MM.1S (cell line): ENCODE measurements around the gene EDEM3.

ENCODE experiments used
- DNase-seq: peaks from one replicate; pipeline ENCODE4 v3.0.0-alpha.2; 2015
- H2AFZ ChIP-seq: fragments of 300-600 bp; sonication (generic); 2 replicates; pipeline ENCODE4 v1.6.0; 2016; ENCODE audit warnings: antibody characterized with exemption, low read length
- H3F3A ChIP-seq: fragments of 300-600 bp; sonication (generic); 2 replicates; pipeline ENCODE4 v1.6.1; 2016; ENCODE audit warnings: mild to moderate bottlenecking, antibody characterized with exemption, low read length, moderate library complexity, mixed read lengths; ENCODE audit not compliant: insufficient read depth
- H3K27ac ChIP-seq: fragments of 300-600 bp; sonication (generic); 2 replicates; pipeline ENCODE4 v1.5.1; 2016; ENCODE audit warnings: mild to moderate bottlenecking, low read length
- H3K27me3 ChIP-seq: fragments of 300-600 bp; sonication (generic); replicated peaks from 2 replicates; pipeline ENCODE4 v1.6.0; 2016; ENCODE audit warnings: low read length; ENCODE audit not compliant: insufficient read depth
- H3K36me3 ChIP-seq: fragments of 300-600 bp; sonication (generic); replicated peaks from 2 replicates; pipeline ENCODE4 v1.6.1; 2016; ENCODE audit warnings: mild to moderate bottlenecking, low read length, mixed read lengths; ENCODE audit not compliant: insufficient read depth
- H3K4me1 ChIP-seq: fragments of 300-600 bp; sonication (generic); 2 replicates; pipeline ENCODE4 v1.6.1; 2016; ENCODE audit warnings: low read length, mixed read lengths
- H3K4me2 ChIP-seq: fragments of 300-600 bp; sonication (generic); 2 replicates; pipeline ENCODE4 v1.6.0; 2016; ENCODE audit warnings: low read depth, low read length
- H3K4me3 ChIP-seq: fragments of 300-600 bp; sonication (generic); 2 replicates; pipeline ENCODE4 v1.5.1; 2016; ENCODE audit warnings: low read length, mixed read lengths
- H3K79me2 ChIP-seq: fragments of 300-600 bp; sonication (generic); 2 replicates; pipeline ENCODE4 v1.6.1; 2016; ENCODE audit warnings: mixed run types, low read length, mixed read lengths
- H3K9ac ChIP-seq: fragments of 300-600 bp; sonication (generic); 2 replicates; pipeline ENCODE4 v1.6.1; 2016; ENCODE audit warnings: low read length, mixed read lengths
- H3K9me2 ChIP-seq: fragments of 300-600 bp; sonication (generic); replicated peaks from 2 replicates; pipeline ENCODE4 v1.6.1; 2016; ENCODE audit warnings: mild to moderate bottlenecking, low read length, mixed read lengths; ENCODE audit not compliant: insufficient read depth
- H3K9me3 ChIP-seq: fragments of 300-600 bp; sonication (generic); replicated peaks from 2 replicates; pipeline ENCODE4 v1.6.1; 2016; ENCODE audit warnings: mild to moderate bottlenecking, low read length, mixed read lengths; ENCODE audit not compliant: insufficient read depth
- H4K20me1 ChIP-seq: fragments of 300-600 bp; sonication (generic); 2 replicates; pipeline ENCODE4 v1.6.1; 2016; ENCODE audit warnings: mild to moderate bottlenecking, low read length, moderate library complexity, mixed read lengths; ENCODE audit not compliant: insufficient read depth
- EZH2 ChIP-seq: fragments of 300-600 bp; sonication (generic); optimal IDR thresholded peaks from 2 replicates; pipeline ENCODE3; 2017; ENCODE audit warnings: low read depth, mild to moderate bottlenecking, antibody characterized with exemption, low read length, mixed read lengths
- EZH2phosphoT487 ChIP-seq: fragments of 300-600 bp; sonication (generic); IDR thresholded peaks from 2 replicates; pipeline ENCODE4 v1.6.1; 2018; ENCODE audit warnings: antibody characterized with exemption, low read length
- TF ChIP-seq, protein P1 (sequence below): fragments of 300-600 bp; sonication (generic); IDR thresholded peaks from 2 replicates; pipeline ENCODE4 v1.5.1; 2016; ENCODE audit warnings: antibody characterized with exemption, low read length, mixed read lengths

EDEM3 gene

DNA sequence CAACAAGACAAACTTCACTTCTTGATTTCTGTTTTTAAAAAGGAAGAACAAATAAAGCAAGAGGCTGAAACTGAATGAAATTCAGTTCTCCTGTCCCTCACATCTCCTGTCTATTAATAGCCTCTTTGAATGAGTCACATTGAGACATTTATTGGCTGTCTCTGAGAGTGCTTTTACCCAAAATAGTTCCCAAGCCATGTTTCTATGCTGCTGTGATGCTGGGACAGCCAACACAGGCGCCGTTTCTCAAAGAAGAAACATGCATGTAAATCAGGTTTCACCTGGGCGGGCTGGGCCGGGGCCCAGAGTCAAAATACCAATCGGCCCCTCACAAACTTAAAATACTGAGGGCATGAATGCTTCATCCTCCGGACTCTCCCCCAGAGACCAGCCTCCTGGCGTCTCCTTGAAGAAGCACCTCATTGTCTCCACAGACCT lies 105.2 kb downstream of the EDEM3 start:
- Histone ChIP-seq H3K9me2 (no peaks in the 10 kb centered on the region), H3K4me1 (peaks cover 38% of the 10 kb centered on the region), H3K4me3 (peak overlapping the region; percentile 38), H3K27me3 (no peaks in the 10 kb centered on the region), H3K36me3 (no peaks in the 10 kb centered on the region), H3K9me3 (no peaks in the 10 kb centered on the region), H2AFZ (peak overlapping the region; percentile 68), H3K79me2 (no peaks in the 10 kb centered on the region), H3K9ac (peak overlapping the region; percentile 47; the same call in 1 of the 2 replicates), H3K4me2 (peak overlapping the region; percentile 86), H4K20me1 (no peaks in the 10 kb centered on the region), H3K27ac (peak overlapping the region; percentile 85), H3F3A (peaks cover 23% of the 10 kb centered on the region)
- TF ChIP-seq, protein P1, sequence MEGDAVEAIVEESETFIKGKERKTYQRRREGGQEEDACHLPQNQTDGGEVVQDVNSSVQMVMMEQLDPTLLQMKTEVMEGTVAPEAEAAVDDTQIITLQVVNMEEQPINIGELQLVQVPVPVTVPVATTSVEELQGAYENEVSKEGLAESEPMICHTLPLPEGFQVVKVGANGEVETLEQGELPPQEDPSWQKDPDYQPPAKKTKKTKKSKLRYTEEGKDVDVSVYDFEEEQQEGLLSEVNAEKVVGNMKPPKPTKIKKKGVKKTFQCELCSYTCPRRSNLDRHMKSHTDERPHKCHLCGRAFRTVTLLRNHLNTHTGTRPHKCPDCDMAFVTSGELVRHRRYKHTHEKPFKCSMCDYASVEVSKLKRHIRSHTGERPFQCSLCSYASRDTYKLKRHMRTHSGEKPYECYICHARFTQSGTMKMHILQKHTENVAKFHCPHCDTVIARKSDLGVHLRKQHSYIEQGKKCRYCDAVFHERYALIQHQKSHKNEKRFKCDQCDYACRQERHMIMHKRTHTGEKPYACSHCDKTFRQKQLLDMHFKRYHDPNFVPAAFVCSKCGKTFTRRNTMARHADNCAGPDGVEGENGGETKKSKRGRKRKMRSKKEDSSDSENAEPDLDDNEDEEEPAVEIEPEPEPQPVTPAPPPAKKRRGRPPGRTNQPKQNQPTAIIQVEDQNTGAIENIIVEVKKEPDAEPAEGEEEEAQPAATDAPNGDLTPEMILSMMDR = 0 out of 2 replicates have a peak, but pooled peaks have one; percentile 10
- TF ChIP-seq EZH2phosphoT487 (no peak), EZH2 (no peak)
- peak; percentile 84 for DNase-seq

DNA sequence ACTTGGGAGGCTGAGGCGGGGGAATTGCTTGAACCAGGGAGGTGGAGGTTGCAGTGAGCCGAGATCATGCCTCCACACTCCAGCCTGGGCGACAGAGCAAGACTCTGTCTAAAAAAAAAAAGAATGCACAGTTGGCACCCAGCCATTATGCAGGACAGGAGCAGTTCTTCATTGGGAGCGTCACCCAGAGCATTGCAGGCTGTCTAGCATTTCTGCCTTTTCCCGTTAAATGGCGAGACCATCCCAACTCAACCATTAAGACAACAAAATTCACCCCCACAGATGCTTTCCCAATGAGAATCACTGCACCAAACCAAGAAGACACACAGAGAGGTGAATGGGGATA lies 105.8 kb downstream of the EDEM3 start:
- DNase-seq = no peak
- no peaks in the 10 kb centered on the region for H3K27me3 ChIP-seq
- H3K9ac ChIP-seq = peak overlapping the region; percentile 47; the same call in 1 of the 2 replicates
- no peaks in the 10 kb centered on the region for H3K79me2 ChIP-seq
- TF ChIP-seq, protein P1 = no peak
- TF ChIP-seq EZH2phosphoT487 (no peak), EZH2 (no peak)
- H3K9me2 ChIP-seq = no peaks in the 10 kb centered on the region
- H3K4me2 ChIP-seq = peak overlapping the region; percentile 86
- no peaks in the 10 kb centered on the region for H3K36me3 ChIP-seq
- H3K4me3 ChIP-seq = peak overlapping the region; percentile 38
- peaks cover 38% of the 10 kb centered on the region for H3K4me1 ChIP-seq
- H3K9me3 ChIP-seq = no peaks in the 10 kb centered on the region
- peaks cover 23% of the 10 kb centered on the region for H3F3A ChIP-seq
- H2AFZ ChIP-seq = peak overlapping the region; percentile 68
- H3K27ac ChIP-seq = peak overlapping the region; percentile 85
- H4K20me1 ChIP-seq = no peaks in the 10 kb centered on the region

DNA sequence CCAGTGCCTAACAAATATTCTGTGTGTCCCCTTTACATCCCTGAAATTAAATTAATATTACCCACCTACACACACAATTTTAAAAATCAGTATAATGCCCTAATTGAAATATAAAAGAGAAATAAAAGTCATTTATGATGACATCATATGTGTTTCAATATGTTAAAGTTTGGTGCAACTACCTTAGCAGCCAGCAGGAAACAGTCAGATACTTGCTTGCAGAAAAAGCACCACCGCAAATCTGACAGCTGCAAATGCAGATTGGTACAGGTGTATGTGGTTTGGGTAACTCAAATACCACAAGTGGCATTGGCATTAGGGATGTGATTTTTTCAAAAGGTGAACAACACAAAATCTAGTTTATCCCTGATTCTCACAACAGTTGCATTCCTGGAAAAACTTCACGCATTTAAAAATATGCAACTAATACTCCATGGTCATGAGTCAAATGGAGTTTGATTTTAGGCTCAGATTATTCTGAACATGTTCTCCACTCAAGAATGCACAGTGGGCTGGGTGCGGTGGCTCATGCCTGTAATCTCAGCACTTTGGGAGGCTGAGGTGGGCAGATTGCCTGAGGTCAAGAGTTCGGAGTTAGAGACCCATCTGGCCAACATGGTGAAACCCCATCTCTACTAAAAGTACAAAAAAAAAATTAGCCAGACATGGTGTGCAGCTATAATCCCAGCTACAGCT lies 106.3 kb downstream of the EDEM3 start:
- no peaks in the 10 kb centered on the region for H3K79me2 ChIP-seq
- H4K20me1 ChIP-seq = no peaks in the 10 kb centered on the region
- no peaks in the 10 kb centered on the region for H3K36me3 ChIP-seq
- H3K4me1 ChIP-seq = peaks cover 38% of the 10 kb centered on the region
- H3K9ac ChIP-seq = no peak overlapping the region; the same call in 1 of the 2 replicates
- TF ChIP-seq, protein P1 = peak; percentile 36
- no peak for TF ChIP-seq EZH2phosphoT487
- no peak for TF ChIP-seq EZH2
- peak overlapping the region; percentile 86 for H3K4me2 ChIP-seq
- no peak overlapping the region for H2AFZ ChIP-seq
- H3K27ac ChIP-seq = peak overlapping the region; percentile 85; the same call in 1 of the 2 replicates
- H3F3A ChIP-seq = peaks cover 23% of the 10 kb centered on the region
- H3K9me2 ChIP-seq = no peaks in the 10 kb centered on the region
- H3K4me3 ChIP-seq = no peak overlapping the region; the same call in 1 of the 2 replicates
- no peaks in the 10 kb centered on the region for H3K27me3 ChIP-seq
- no peaks in the 10 kb centered on the region for H3K9me3 ChIP-seq
- peak; percentile 91 for DNase-seq
